Measurements from ENCODE around the gene PCDH18. TPM values are rescaled to one million over a fixed set of nuclear protein-coding genes. Genes with fewer than 3 reads are reported as not detected.

Gene PCDH18
- total RNA-seq, 1 donor from 2014 or later: 14.8 TPM

GRCh38 chr4:137471461-137471860 is 60.8 kb downstream of the PCDH18 start:
- no peak for DNase-seq (ENCODE audit: low spot score)
- no peak overlapping the region for H3K4me3 Mint-ChIP-seq (ENCODE audit: unreplicated experiment)
- no peaks in the 10 kb centered on the region for H3K4me1 Mint-ChIP-seq (ENCODE audit: unreplicated experiment)
- no peaks in the 10 kb centered on the region for H3K27me3 Mint-ChIP-seq (ENCODE audit: unreplicated experiment)
- no peaks in the 10 kb centered on the region for H3K9me3 Mint-ChIP-seq (ENCODE audit: unreplicated experiment)
- no peak overlapping the region for H3K27ac Mint-ChIP-seq (ENCODE audit: unreplicated experiment)
- TF ChIP-seq, protein P1, sequence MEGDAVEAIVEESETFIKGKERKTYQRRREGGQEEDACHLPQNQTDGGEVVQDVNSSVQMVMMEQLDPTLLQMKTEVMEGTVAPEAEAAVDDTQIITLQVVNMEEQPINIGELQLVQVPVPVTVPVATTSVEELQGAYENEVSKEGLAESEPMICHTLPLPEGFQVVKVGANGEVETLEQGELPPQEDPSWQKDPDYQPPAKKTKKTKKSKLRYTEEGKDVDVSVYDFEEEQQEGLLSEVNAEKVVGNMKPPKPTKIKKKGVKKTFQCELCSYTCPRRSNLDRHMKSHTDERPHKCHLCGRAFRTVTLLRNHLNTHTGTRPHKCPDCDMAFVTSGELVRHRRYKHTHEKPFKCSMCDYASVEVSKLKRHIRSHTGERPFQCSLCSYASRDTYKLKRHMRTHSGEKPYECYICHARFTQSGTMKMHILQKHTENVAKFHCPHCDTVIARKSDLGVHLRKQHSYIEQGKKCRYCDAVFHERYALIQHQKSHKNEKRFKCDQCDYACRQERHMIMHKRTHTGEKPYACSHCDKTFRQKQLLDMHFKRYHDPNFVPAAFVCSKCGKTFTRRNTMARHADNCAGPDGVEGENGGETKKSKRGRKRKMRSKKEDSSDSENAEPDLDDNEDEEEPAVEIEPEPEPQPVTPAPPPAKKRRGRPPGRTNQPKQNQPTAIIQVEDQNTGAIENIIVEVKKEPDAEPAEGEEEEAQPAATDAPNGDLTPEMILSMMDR (IDR thresholded peaks at IDR 0.05; ENCODE audit: unreplicated experiment): no peak
- no peaks in the 10 kb centered on the region for H3K36me3 Mint-ChIP-seq (ENCODE audit: low read depth, unreplicated experiment)

- no peaks in the 10 kb centered on the region for H3K4me1 Mint-ChIP-seq (ENCODE audit: unreplicated experiment)
- H3K27me3 Mint-ChIP-seq (ENCODE audit: unreplicated experiment): no peaks in the 10 kb centered on the region
- H3K36me3 Mint-ChIP-seq (ENCODE audit: low read depth, unreplicated experiment): no peaks in the 10 kb centered on the region
- TF ChIP-seq, protein P1 (IDR thresholded peaks at IDR 0.05; ENCODE audit: unreplicated experiment): no peak
- no peak overlapping the region for H3K4me3 Mint-ChIP-seq (ENCODE audit: unreplicated experiment)
- H3K27ac Mint-ChIP-seq (ENCODE audit: unreplicated experiment): no peak overlapping the region
- DNase-seq (ENCODE audit: low spot score): no peak
- H3K9me3 Mint-ChIP-seq (ENCODE audit: unreplicated experiment): no peaks in the 10 kb centered on the region
Measured at GRCh38 chr4:137470806-137471205, 61.5 kb downstream of the PCDH18 start.
